GM12873 (cell line): ENCODE data around the gene OLFM4.

Experiments used
- TF ChIP-seq, protein P1 (sequence below): IDR thresholded peaks from 2 replicates; pipeline ENCODE4 v1.5.1; 2012; ENCODE audit warnings: low read depth, mild to moderate bottlenecking, moderate library complexity, low read length, control low read depth; ENCODE audit not compliant: insufficient read depth; ENCODE audit errors: missing control alignments

The OLFM4 gene

DNA sequence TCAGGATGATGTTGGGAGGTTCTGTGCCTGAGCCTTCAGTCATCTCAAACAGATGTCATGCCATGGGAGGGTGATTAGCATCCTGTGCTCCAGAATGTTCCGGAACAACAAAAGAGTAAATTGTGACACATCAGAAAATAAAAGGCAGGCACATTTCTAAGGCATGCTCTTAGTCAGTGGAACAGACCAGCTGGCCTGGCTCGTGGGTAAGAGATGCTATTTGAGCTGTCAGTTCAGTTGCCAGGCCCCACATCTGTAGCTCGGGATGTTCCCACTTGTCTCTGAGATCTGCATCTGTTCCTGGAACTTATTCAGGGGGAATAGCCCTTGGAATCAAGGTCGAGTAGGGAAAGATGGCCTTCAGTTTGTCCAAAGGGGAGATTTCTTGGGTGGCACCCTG lies 26.0 kb downstream of the OLFM4 start:
- TF ChIP-seq, protein P1, sequence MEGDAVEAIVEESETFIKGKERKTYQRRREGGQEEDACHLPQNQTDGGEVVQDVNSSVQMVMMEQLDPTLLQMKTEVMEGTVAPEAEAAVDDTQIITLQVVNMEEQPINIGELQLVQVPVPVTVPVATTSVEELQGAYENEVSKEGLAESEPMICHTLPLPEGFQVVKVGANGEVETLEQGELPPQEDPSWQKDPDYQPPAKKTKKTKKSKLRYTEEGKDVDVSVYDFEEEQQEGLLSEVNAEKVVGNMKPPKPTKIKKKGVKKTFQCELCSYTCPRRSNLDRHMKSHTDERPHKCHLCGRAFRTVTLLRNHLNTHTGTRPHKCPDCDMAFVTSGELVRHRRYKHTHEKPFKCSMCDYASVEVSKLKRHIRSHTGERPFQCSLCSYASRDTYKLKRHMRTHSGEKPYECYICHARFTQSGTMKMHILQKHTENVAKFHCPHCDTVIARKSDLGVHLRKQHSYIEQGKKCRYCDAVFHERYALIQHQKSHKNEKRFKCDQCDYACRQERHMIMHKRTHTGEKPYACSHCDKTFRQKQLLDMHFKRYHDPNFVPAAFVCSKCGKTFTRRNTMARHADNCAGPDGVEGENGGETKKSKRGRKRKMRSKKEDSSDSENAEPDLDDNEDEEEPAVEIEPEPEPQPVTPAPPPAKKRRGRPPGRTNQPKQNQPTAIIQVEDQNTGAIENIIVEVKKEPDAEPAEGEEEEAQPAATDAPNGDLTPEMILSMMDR: no peak

- TF ChIP-seq, protein P1: no peak
These were observed 29.6 kb downstream of the OLFM4 start for GRCh38 chr13:53058065-53058679.

GRCh38 chr13:53060840-53061490 lies 32.4 kb downstream of the OLFM4 start:
- TF ChIP-seq, protein P1: no peak

- TF ChIP-seq, protein P1: no peak
These were observed 36.1 kb downstream of the OLFM4 start for GRCh38 chr13:53064731-53065130.

- TF ChIP-seq, protein P1: no peak
These were observed 37.8 kb downstream of the OLFM4 start for GRCh38 chr13:53066411-53066810.

DNA sequence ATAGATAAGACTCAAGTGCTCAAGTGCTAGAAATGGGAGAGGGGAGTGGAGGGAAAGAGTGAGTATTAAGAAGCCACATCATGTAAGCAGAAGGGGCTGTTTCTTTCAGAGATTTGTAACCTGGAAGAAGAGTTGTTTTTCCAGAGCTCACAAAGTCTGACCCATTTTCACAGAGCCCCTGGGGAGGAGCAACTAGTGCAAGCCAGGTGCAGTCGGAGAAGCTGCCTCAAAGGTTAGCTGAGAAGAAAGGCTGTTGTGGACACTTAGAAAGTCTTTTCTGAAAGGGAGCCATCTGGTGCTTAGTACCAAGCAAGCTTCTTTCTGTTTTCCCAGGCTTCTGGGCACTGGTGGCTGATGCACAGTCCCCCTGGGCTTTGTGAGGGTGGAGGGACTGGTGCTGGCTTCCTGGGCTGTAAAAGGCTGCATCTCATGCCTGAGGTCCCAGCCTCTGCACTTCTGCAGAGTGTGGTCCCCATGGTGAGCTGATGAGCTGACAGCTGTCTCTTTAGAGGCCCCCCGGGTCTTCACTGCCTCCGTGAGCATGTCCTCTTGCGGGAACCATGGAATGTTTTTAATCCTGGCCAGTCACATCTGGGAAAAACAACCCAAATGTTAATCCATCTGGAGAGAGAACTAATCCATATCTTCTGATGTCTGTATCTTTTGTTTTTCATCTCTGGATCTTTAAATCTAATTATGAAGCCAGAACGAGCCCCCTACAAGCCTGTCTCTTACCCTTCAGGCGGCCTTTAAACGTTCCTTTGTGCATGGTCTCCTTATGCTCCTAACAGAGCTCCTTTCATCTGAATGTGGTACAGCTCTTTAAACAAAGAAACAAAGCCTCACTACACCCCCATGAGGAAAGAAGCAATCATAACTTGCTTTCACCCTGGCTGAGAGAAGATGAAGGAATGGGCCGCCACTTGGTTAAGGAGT lies 40.2 kb downstream of the OLFM4 start:
- TF ChIP-seq, protein P1: no peak

GRCh38 chr13:53069800-53070199 lies 41.2 kb downstream of the OLFM4 start:
- TF ChIP-seq, protein P1: no peak
